ENCODE measurements around the gene CYB5R3. TPM values are rescaled to one million over a fixed set of nuclear protein-coding genes. Genes with fewer than 3 reads are reported as not detected.
"Not testable (repeated sequence)": the region's sequence is repeated elsewhere in the genome, so short reads cannot be mapped to it uniquely, and the experiment has no call there.

The CYB5R3 gene
- total RNA-seq, 1 experiment from 2014 or later: 106 TPM

- Histone ChIP-seq H3K4me3 (no peak overlapping the region), H3K9me3 (ENCODE audit: insufficient read depth, low read depth) (peaks cover 15% of the 10 kb centered on the region; the same call in 1 of the 2 replicates), H3K9me2 (ENCODE audit: insufficient read depth) (no peaks in the 10 kb centered on the region), H4K20me1 (ENCODE audit: insufficient read depth) (no peaks in the 10 kb centered on the region), H3K4me2 (no peak overlapping the region), H3K79me2 (ENCODE audit: low read depth) (no peaks in the 10 kb centered on the region), H3F3A (ENCODE audit: insufficient read depth, low read depth) (peaks cover 18% of the 10 kb centered on the region; the same call in 1 of the 2 replicates), H2AFZ (no peak overlapping the region), H3K4me1 (replicated peaks; ENCODE audit: insufficient read depth) (peaks cover 18% of the 10 kb centered on the region), H3K27me3 (ENCODE audit: insufficient read depth, low read depth) (no peaks in the 10 kb centered on the region), H3K27ac (peak overlapping the region; percentile 54; the same call in 1 of the 2 replicates), H3K36me3 (ENCODE audit: low read depth) (no peaks in the 10 kb centered on the region)
- TF ChIP-seq EZH2 (IDR thresholded peaks at IDR 0.05; ENCODE audit: low read depth) (no peak), CTCF (conservative IDR thresholded peaks at IDR 0.05) (no peak)
- no peak for DNase-seq
- POLR2A ChIA-PET (ENCODE audit: unreplicated experiment): no interaction called here
- no TSS peak for BruUV-seq (replicated peaks)
- intact Hi-C loops (cut with micrococcal nuclease; ENCODE audit: unreplicated experiment): no loop called here
- CTCF ChIA-PET: no interaction called here
Measured at GRCh38 chr22:42679691-42680090, 30.5 kb upstream of the CYB5R3 start.

- H2AFZ ChIP-seq: no peak overlapping the region
- CTCF ChIA-PET: no interaction called here
Measured at GRCh38 chr22:42678894-42679293, 29.7 kb upstream of the CYB5R3 start.

GRCh38 chr22:42677936-42678335, 28.7 kb upstream of the CYB5R3 start:
- H3K27ac ChIP-seq; H3K27me3 ChIP-seq (ENCODE audit: insufficient read depth, low read depth); H3K9me2 ChIP-seq (ENCODE audit: insufficient read depth); POLR2A ChIA-PET (ENCODE audit: unreplicated experiment); BruUV-seq (replicated peaks); CTCF ChIA-PET; H3K79me2 ChIP-seq (ENCODE audit: low read depth); H2AFZ ChIP-seq; H3K4me3 ChIP-seq; DNase-seq; H3K36me3 ChIP-seq (ENCODE audit: low read depth); H4K20me1 ChIP-seq (ENCODE audit: insufficient read depth); H3K4me2 ChIP-seq; intact Hi-C loops (cut with micrococcal nuclease; ENCODE audit: unreplicated experiment): not testable (repeated sequence)
- H3K9me3 ChIP-seq (ENCODE audit: insufficient read depth, low read depth): peaks cover 15% of the 10 kb centered on the region; the same call in 1 of the 2 replicates
- H3F3A ChIP-seq (ENCODE audit: insufficient read depth, low read depth): peaks cover 18% of the 10 kb centered on the region; the same call in 1 of the 2 replicates
- H3K4me1 ChIP-seq (replicated peaks; ENCODE audit: insufficient read depth): peaks cover 18% of the 10 kb centered on the region

More at GRCh38 chr22:42678894-42679293, 29.7 kb upstream of the CYB5R3 start:
- BruUV-seq (replicated peaks): no TSS peak
- no peak overlapping the region for H3K27ac ChIP-seq
- H3K79me2 ChIP-seq (ENCODE audit: low read depth): no peaks in the 10 kb centered on the region
- no peak overlapping the region for H3K4me2 ChIP-seq
- H3F3A ChIP-seq (ENCODE audit: insufficient read depth, low read depth): peaks cover 18% of the 10 kb centered on the region; the same call in 1 of the 2 replicates
- POLR2A ChIA-PET (ENCODE audit: unreplicated experiment): no interaction called here
- TF ChIP-seq EZH2 (IDR thresholded peaks at IDR 0.05; ENCODE audit: low read depth) (no peak), CTCF (conservative IDR thresholded peaks at IDR 0.05) (no peak)
- no peaks in the 10 kb centered on the region for H3K36me3 ChIP-seq (ENCODE audit: low read depth)
- no peak for DNase-seq
- no peaks in the 10 kb centered on the region for H3K27me3 ChIP-seq (ENCODE audit: insufficient read depth, low read depth)
- H3K9me2 ChIP-seq (ENCODE audit: insufficient read depth): no peaks in the 10 kb centered on the region
- H4K20me1 ChIP-seq (ENCODE audit: insufficient read depth): no peaks in the 10 kb centered on the region
- peaks cover 18% of the 10 kb centered on the region for H3K4me1 ChIP-seq (replicated peaks; ENCODE audit: insufficient read depth)
- H3K9me3 ChIP-seq (ENCODE audit: insufficient read depth, low read depth): peaks cover 15% of the 10 kb centered on the region; the same call in 1 of the 2 replicates
- intact Hi-C loops (cut with micrococcal nuclease; ENCODE audit: unreplicated experiment): no loop called here
- no peak overlapping the region for H3K4me3 ChIP-seq

- Histone ChIP-seq H3K36me3 (ENCODE audit: low read depth) (no peaks in the 10 kb centered on the region), H3K9me2 (ENCODE audit: insufficient read depth) (no peaks in the 10 kb centered on the region), H3K27me3 (ENCODE audit: insufficient read depth, low read depth) (no peaks in the 10 kb centered on the region), H2AFZ (0 out of 2 replicates have a peak overlapping the region, but pooled peaks have one; percentile 4), H3K27ac (peak overlapping the region; percentile 9; the same call in 1 of the 2 replicates), H3K9me3 (ENCODE audit: insufficient read depth, low read depth) (peaks cover 15% of the 10 kb centered on the region; the same call in 1 of the 2 replicates), H3K4me2 (no peak overlapping the region), H4K20me1 (ENCODE audit: insufficient read depth) (no peaks in the 10 kb centered on the region), H3F3A (ENCODE audit: insufficient read depth, low read depth) (peaks cover 23% of the 10 kb centered on the region; the same call in 1 of the 2 replicates), H3K79me2 (ENCODE audit: low read depth) (no peaks in the 10 kb centered on the region), H3K4me1 (replicated peaks; ENCODE audit: insufficient read depth) (peaks cover 18% of the 10 kb centered on the region), H3K4me3 (no peak overlapping the region)
- BruUV-seq (replicated peaks): no TSS peak
- POLR2A ChIA-PET (ENCODE audit: unreplicated experiment): no interaction called here
- intact Hi-C loops (cut with micrococcal nuclease; ENCODE audit: unreplicated experiment): no loop called here
- no peak for DNase-seq
- CTCF ChIA-PET: no interaction called here
- TF ChIP-seq CTCF (conservative IDR thresholded peaks at IDR 0.05) (no peak), EZH2 (IDR thresholded peaks at IDR 0.05; ENCODE audit: low read depth) (no peak)
Measured at GRCh38 chr22:42676059-42676607, 26.9 kb upstream of the CYB5R3 start.

Data from PC-9 (cell line).